Common myeloid progenitor, CD34-positive (primary cell): ENCODE measurements around the gene NOL4L.

ENCODE experiments used
- CTCF ChIA-PET: fragments of 350-600 bp; sonication (Branson Sonifier 250); formaldehyde crosslinking; loops from one replicate; lab custom pipeline; 2021; ENCODE audit warnings: antibody characterized with exemption; lab: Charles Lee
- POLR2A ChIA-PET: fragments of 350-600 bp; sonication (Branson Sonifier 250); formaldehyde crosslinking; loops from one replicate; lab custom pipeline; 2021; ENCODE audit warnings: antibody characterized with exemption; lab: Charles Lee
- DNase-seq, 3 donors: peaks; one replicate each; pipeline versions ENCODE4 v3.0.0 to v3.0.0-alpha.2; 2013
- H3K27ac ChIP-seq, 2 experiments: 1 replicate in 1 of 2; 2 replicates in 1 of 2; pipeline ENCODE4 v1.7.0; 2013; ENCODE audit warnings: inconsistent platforms in 2 of 2, low read length in 2 of 2, mild to moderate bottlenecking in 2 of 2, low read depth in 1 of 2, moderate library complexity in 1 of 2; ENCODE audit not compliant: severe bottlenecking in 2 of 2, insufficient read depth in 1 of 2, poor library complexity in 1 of 2
- H3K27me3 ChIP-seq, 5 experiments: replicated peaks in 2 of 5; 1 replicate in 3 of 5; 2 replicates in 2 of 5; pipeline versions ENCODE4 v1.6.1 to v1.7.0; 2013; ENCODE audit warnings: low read length in 4 of 5, mild to moderate bottlenecking in 2 of 5, moderate library complexity in 2 of 5, inconsistent platforms in 1 of 5; ENCODE audit not compliant: insufficient read depth in 5 of 5, control insufficient read depth in 4 of 5
- H3K36me3 ChIP-seq, 4 experiments: 1 replicate in 2 of 4; 2 replicates in 2 of 4; pipeline versions ENCODE4 v1.6.1 to v1.7.0; 2013; ENCODE audit warnings: low read length in 3 of 4, control low read depth in 1 of 4, mild to moderate bottlenecking in 1 of 4; ENCODE audit not compliant: control insufficient read depth in 4 of 4, insufficient read depth in 4 of 4
- H3K4me1 ChIP-seq, 4 experiments: 1 replicate in 3 of 4; 2 replicates in 1 of 4; pipeline versions ENCODE4 v1.6.1 to v1.7.1; 2013; ENCODE audit warnings: low read length in 3 of 4, mild to moderate bottlenecking in 3 of 4, control low read depth in 1 of 4, inconsistent platforms in 1 of 4, moderate library complexity in 1 of 4; ENCODE audit not compliant: control insufficient read depth in 4 of 4, insufficient read depth in 4 of 4; ENCODE audit errors: control extremely low read depth in 1 of 4
- H3K4me3 ChIP-seq, 7 experiments: 1 replicate in 4 of 7; 2 replicates in 3 of 7; pipeline versions ENCODE4 v1.5.1 to v1.7.0; 2013; ENCODE audit warnings: mild to moderate bottlenecking in 7 of 7, low read length in 6 of 7, moderate library complexity in 6 of 7, inconsistent platforms in 2 of 7, low read depth in 2 of 7, control low read depth in 1 of 7; ENCODE audit not compliant: insufficient read depth in 4 of 7, control insufficient read depth in 1 of 7; ENCODE audit errors: extremely low read depth in 1 of 7
- H3K9me3 ChIP-seq, 5 experiments: 1 replicate in 4 of 5; 2 replicates in 1 of 5; pipeline versions ENCODE4 v1.6.1 to v1.7.1; 2013; ENCODE audit warnings: low read length in 4 of 5, mild to moderate bottlenecking in 2 of 5, inconsistent platforms in 1 of 5, low read depth in 1 of 5, moderate library complexity in 1 of 5; ENCODE audit not compliant: control insufficient read depth in 4 of 5, insufficient read depth in 2 of 5; ENCODE audit errors: control extremely low read depth in 1 of 5
- WGBS: methylation state at CpG from one replicate; pipeline ENCODE4 v1.1.5; 2013; ENCODE audit not compliant: insufficient coverage; 5-methylcytosine and 5-hydroxymethylcytosine counted together

The NOL4L gene

DNA sequence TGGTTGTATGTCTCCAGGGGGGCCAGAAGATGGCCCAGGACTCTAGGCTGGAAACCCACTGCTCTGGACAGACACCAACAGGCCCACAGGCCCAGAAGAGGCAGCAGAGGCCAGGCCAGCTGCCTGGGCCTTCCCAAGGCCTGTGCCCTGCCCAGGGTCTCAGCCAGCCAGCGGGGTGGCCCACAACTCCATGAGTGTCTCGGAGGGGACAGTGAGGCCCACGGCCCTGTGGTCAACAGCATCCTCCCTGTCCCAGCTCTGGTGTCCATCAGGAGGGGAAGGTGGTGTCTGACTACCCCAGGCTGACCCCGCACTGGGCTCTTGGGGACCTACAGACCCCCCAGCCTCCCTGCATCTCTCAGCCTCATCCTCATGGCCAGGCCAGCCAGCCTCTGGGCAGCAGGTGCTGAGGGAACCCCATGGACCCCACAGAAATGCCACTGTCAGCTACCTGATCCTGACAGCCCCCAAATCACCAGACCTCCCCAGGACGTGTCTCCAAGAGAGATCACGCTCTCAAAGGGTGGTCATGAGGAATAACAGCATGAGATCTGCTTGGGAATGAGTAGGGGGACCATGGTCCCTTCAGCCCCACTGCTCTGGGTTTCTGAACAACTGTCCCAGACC, 112.4 kb downstream of the NOL4L start:
- Histone ChIP-seq H3K27me3 (no peaks in the 10 kb centered on the region), H3K27ac (peak overlapping the region in 1 of 2 experiments; percentile 65), H3K4me3 (no peak overlapping the region), H3K9me3 (no peaks in the 10 kb centered on the region), H3K36me3 (peaks cover 0 to 49% (median 24%) of the 10 kb centered on the region in 4 experiments), H3K4me1 (peaks cover 5 to 98% (median 91%) of the 10 kb centered on the region in 4 experiments)
- WGBS = 98% methylated on average over 6 of the region's 6 CpGs
- CTCF ChIA-PET = interaction anchor here (0.6 to 2.8 kb wide), 4 partner anchors 12 to 1750 kb away, joined by 3 to 17 read pairs (median 10); no protein-coding TSS in a partner anchor
- DNase-seq = no peak
- POLR2A ChIA-PET = interaction anchor here (0.5 kb wide), 1 partner anchor 16 kb away, joined by 4 read pairs; no protein-coding TSS in a partner anchor

DNA sequence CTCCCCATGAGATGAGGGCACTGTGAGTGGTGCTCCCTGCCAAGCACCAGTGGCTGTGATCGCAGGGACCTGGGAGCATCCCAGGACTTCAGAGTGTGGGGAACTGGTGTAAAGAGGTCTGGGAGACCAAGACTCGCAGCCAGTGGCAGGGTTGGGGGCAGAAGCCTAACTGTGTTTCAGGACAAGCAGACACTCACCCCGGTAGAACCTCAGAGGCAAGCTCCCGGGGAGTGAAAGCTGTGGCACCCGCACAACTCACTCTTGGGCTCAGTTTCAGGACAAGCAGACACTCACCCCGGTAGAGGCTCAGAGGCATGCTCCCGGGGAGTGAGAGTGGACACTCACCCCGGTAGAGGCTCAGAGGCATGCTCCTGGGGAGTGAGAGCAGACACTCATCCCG, 114.2 kb downstream of the NOL4L start:
- ChIA-PET CTCF (interaction anchor here (0.9 to 2.8 kb wide), 11 partner anchors 10 to 54 kb away, joined by 3 to 17 read pairs (median 5); no protein-coding TSS in a partner anchor), POLR2A (interaction anchor here (1.5 kb wide), 1 partner anchor 14 kb away, joined by 5 read pairs; no protein-coding TSS in a partner anchor)
- Histone ChIP-seq H3K36me3 (peaks cover 0 to 62% (median 28%) of the 10 kb centered on the region in 4 experiments), H3K4me1 (peaks cover 0 to 85% (median 82%) of the 10 kb centered on the region in 4 experiments), H3K27ac (peak overlapping the region; percentile 40 to 62), H3K27me3 (no peaks in the 10 kb centered on the region), H3K9me3 (no peaks in the 10 kb centered on the region), H3K4me3 (peak overlapping the region in 2 of 7 experiments; percentile 4 to 32)
- DNase-seq = no peak
- 95% methylated on average over 9 of the region's 9 CpGs for WGBS

DNA sequence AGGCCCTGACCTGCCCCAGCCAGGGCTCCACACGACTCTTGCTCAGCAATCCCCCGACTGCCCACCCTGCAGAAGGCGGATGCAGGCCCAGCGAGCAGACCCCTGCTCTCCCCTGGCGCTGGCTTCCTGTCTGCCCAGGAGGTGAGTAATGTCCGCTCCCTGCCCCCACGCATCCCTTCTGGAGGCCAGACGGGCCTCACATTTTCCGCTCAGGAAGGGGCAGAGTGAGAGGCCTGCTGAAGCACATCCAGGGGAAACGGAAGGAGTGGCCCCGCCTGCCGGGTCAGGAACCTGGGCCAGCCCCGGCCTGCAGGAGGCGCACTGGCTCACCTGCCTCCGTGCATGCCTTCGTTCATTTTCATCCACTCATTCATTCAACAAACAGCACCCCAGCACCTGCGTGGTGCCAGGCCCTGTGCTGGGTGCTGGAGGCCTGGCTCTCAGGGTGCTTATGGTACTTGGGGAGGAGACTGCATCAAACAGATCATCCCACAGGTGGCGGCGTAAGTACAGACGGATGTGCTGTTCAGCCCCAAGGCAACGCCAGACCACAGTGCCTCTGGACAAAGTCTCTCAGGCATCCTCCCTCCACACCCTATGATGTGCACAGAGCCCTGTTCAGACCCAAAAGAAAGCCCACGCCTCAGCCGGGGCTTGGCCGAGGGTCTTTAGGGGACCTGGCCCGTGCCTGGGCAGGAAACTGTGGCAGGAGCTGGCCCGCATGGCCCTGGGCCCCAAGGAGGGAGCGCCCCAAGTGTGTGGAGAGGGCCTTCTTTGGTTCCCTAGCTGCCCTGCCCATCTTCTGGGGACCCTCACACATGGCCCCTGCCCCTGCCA, 114.9 kb downstream of the NOL4L start:
- H3K4me3 ChIP-seq = peak overlapping the region in 3 of 7 experiments; percentile 4 to 32 (median 18)
- DNase-seq = peak; percentile 52 to 83 (median 70)
- ChIA-PET CTCF (interaction anchor here (0.9 to 2.8 kb wide), 12 partner anchors 11 to 54 kb away, joined by 3 to 17 read pairs (median 4); no protein-coding TSS in a partner anchor), POLR2A (interaction anchor here (1.5 kb wide), 1 partner anchor 15 kb away, joined by 5 read pairs; no protein-coding TSS in a partner anchor)
- WGBS = 29% methylated on average over 18 of the region's 27 CpGs
- no peaks in the 10 kb centered on the region for H3K27me3 ChIP-seq
- no peaks in the 10 kb centered on the region for H3K9me3 ChIP-seq
- H3K27ac ChIP-seq = peak overlapping the region; percentile 40 to 74
- peaks cover 0 to 67% (median 33%) of the 10 kb centered on the region in 4 experiments for H3K36me3 ChIP-seq
- peaks cover 0 to 78% (median 75%) of the 10 kb centered on the region in 4 experiments for H3K4me1 ChIP-seq

DNA sequence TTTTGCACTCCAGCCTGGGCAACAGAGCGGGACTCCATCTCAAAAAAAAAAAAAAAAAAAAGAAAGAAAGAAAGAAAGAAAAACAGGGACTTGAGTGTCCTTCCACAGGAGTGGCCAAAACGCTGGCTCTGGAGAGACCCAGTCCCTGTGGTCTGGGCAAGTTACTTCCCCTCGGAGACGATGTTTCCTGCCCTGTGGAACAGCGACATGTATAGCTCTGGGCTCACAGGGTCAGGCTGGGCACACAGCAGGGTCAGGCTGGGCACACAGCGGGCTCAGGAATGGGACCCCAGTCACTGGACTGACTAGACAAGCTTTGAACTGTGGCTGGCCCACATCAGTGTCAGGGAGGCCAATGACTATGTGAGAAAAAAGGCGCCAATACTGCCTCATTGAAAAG, 116.3 kb downstream of the NOL4L start:
- peak overlapping the region; percentile 55 to 74 for H3K27ac ChIP-seq
- H3K4me1 ChIP-seq = peaks cover 0 to 64% (median 61%) of the 10 kb centered on the region in 4 experiments
- H3K9me3 ChIP-seq = no peaks in the 10 kb centered on the region
- H3K36me3 ChIP-seq = peaks cover 2 to 66% (median 38%) of the 10 kb centered on the region in 4 experiments
- H3K4me3 ChIP-seq = peak overlapping the region in 1 of 7 experiments; percentile 19
- peak in 1 of 3 donors; percentile 34 for DNase-seq
- 39% methylated on average over 6 of the region's 7 CpGs for WGBS
- ChIA-PET POLR2A (interaction anchor here (0.8 to 1.3 kb wide), 3 partner anchors 15 to 17 kb away, joined by 3 to 6 read pairs (median 4); no protein-coding TSS in a partner anchor), CTCF (interaction anchor here (1.1 to 3.0 kb wide), 4 partner anchors 10 to 40 kb away, joined by 3 to 16 read pairs (median 4); no protein-coding TSS in a partner anchor)
- H3K27me3 ChIP-seq = no peaks in the 10 kb centered on the region

DNA sequence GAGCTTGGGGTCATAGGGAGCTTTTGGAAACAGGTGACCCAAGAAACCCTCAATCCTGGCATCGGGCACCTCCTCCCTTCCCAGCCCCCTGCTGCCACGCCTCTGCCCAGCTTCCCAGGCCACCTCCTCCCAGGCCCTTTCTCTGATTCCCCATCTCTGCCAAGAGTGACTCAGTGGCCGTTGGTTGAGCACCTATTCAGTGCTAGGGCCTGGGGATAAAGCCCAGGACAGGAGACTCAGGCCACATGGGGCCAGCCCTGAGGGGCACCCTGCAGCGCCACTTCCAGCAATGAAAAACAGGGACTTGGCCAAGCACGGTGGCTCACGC, 116.9 kb downstream of the NOL4L start:
- H3K9me3 ChIP-seq = no peaks in the 10 kb centered on the region
- ChIA-PET CTCF (interaction anchor here (0.7 to 3.0 kb wide), 7 partner anchors 10 to 40 kb away, joined by 3 to 16 read pairs (median 3); no protein-coding TSS in a partner anchor), POLR2A (interaction anchor here (1.0 to 1.3 kb wide), 2 partner anchors 16 kb away, joined by 3 to 6 read pairs; no protein-coding TSS in a partner anchor)
- H3K27me3 ChIP-seq = no peaks in the 10 kb centered on the region
- H3K27ac ChIP-seq = peak overlapping the region in 1 of 2 experiments; percentile 61
- 95% methylated on average over 4 of the region's 6 CpGs for WGBS
- DNase-seq = no peak
- no peak overlapping the region for H3K4me3 ChIP-seq
- peaks cover 2 to 66% (median 39%) of the 10 kb centered on the region in 4 experiments for H3K36me3 ChIP-seq
- H3K4me1 ChIP-seq = peaks cover 0 to 58% (median 57%) of the 10 kb centered on the region in 4 experiments

DNA sequence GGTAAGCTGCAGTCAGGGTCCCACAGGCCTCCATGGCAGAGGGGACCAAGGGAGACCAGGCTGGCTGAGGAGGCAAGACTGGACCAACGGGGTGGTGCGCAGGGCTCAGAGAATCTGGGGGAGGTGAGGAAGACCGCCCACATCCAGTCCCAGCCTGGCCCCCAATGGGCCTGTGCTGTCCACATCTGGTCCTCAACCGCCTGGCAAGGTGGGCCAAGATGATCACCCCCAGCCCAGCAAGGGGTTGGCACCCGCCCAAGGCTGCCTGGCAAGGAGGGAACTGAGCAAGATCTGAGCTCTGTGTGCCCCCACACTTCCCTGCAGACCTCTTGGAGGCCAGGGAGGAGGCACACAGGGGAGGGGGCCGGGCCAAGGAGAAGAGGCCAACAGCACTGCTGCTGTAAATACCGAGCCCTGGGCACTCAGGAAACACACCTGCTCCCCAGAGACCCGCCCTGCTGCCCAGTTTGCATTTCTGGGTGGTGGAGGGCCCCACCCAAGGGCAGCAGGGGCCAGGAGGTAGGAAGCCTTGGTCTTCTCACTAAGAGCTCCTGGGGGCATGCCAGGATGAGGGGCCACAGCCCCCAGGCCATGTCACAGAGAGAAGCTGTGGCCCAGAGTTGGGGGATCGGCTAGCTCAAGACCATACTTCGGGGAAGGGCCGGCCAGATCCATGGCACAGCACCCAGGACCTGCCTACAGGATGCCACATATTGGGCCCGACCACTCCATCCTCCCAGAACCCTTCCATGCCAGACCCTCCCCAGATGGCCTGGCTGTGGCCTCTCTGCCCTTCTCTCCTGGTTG, 117.4 kb downstream of the NOL4L start:
- Histone ChIP-seq H3K36me3 (peaks cover 2 to 66% (median 40%) of the 10 kb centered on the region in 4 experiments), H3K4me1 (peaks cover 0 to 53% (median 52%) of the 10 kb centered on the region in 4 experiments), H3K9me3 (no peaks in the 10 kb centered on the region), H3K27ac (peak overlapping the region; percentile 16 to 61), H3K4me3 (no peak overlapping the region), H3K27me3 (no peaks in the 10 kb centered on the region)
- no peak for DNase-seq
- ChIA-PET POLR2A (interaction anchor here (1.3 kb wide), 1 partner anchor 16 kb away, joined by 6 read pairs; no protein-coding TSS in a partner anchor), CTCF (interaction anchor here (0.7 to 3.0 kb wide), 7 partner anchors 9 to 41 kb away, joined by 3 to 16 read pairs (median 3); no protein-coding TSS in a partner anchor)
- 90% methylated on average over 10 of the region's 12 CpGs for WGBS
